Spleen (tissue), 7 donors: Measurements from ENCODE around the gene KRT12.
A peak's percentile ranks its signal among the peaks of the same experiment; 100 is the strongest.

Experiments
- CTCF ChIP-seq, 11 experiments: fragments of 200-600 bp in 7 of 11; fragments of 450-650 bp in 4 of 11; sonication (generic) in 4 of 11; IDR thresholded peaks in 8 of 11; conservative IDR thresholded peaks in 3 of 11; 1 replicate in 7 of 11; 2 replicates in 4 of 11; pipeline versions ENCODE4 v1.4.0 to v1.8.0; 2016 to 2021; ENCODE audit warnings: antibody characterized with exemption in 11 of 11, inconsistent platforms in 4 of 11, mild to moderate bottlenecking in 1 of 11
- POLR2A ChIP-seq, 3 donors: fragments of 450-650 bp; IDR thresholded peaks; one replicate each; pipeline ENCODE4 v1.5.1; 2017; ENCODE audit warnings: antibody characterized with exemption in 3 of 3, mild to moderate bottlenecking in 1 of 3
- donor health status: DM: no; HTN: no; CAD: no; lungs with moderate emphysema.
- donor health status: DM: no; HTN: no; CAD: no.
- donor health status: DM: no; HTN: no; CAD: no.

GRCh38 chr17:40862985-40863733 lies 3.9 kb downstream of the KRT12 start:
- no peak for TF ChIP-seq POLR2A (IDR thresholded peaks at IDR 0.05)
- TF ChIP-seq CTCF (IDR thresholded peaks at IDR 0.05 in 8 of 11, conservative IDR thresholded peaks at IDR 0.05 in 3 of 11): peak in 1 of 11 experiments; percentile 21
